ENCODE measurements around the gene SCAPER.

DNA sequence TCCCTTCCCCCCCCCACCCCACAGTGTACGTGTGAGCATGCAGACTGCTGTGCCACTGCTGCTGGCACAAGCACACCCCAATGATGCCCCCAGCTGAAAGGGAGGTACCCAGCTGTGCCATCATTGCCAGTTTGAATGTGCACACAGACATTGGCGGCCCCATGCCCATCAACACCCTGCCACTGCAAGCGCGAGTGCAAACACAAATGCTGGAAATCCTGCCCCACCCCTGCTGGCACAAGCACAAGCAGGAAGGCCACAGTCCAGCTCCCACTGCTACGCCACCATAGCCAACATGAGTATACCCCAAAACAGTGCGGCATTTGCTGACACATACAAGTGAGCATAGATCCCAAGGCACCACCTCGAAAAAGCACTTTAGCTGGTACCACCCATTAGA is 222.9 kb downstream of the SCAPER start:
- TF ChIP-seq, protein P1, sequence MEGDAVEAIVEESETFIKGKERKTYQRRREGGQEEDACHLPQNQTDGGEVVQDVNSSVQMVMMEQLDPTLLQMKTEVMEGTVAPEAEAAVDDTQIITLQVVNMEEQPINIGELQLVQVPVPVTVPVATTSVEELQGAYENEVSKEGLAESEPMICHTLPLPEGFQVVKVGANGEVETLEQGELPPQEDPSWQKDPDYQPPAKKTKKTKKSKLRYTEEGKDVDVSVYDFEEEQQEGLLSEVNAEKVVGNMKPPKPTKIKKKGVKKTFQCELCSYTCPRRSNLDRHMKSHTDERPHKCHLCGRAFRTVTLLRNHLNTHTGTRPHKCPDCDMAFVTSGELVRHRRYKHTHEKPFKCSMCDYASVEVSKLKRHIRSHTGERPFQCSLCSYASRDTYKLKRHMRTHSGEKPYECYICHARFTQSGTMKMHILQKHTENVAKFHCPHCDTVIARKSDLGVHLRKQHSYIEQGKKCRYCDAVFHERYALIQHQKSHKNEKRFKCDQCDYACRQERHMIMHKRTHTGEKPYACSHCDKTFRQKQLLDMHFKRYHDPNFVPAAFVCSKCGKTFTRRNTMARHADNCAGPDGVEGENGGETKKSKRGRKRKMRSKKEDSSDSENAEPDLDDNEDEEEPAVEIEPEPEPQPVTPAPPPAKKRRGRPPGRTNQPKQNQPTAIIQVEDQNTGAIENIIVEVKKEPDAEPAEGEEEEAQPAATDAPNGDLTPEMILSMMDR (IDR thresholded peaks at IDR 0.05): no peak
- TF ChIP-seq POLR2A (IDR thresholded peaks at IDR 0.05) (no peak), POLR2AphosphoS5 (IDR thresholded peaks at IDR 0.05) (no peak)
